HL-60 (cell line): Measurements from ENCODE around the gene PSMD8.

Experiments
- GABPA ChIP-seq: IDR thresholded peaks from 2 replicates; pipeline ENCODE4 v1.6.1; 2012; ENCODE audit warnings: low read depth
- POLR2AphosphoS5 ChIP-seq: IDR thresholded peaks from 2 replicates; pipeline ENCODE4 v1.6.1; 2012; ENCODE audit warnings: low read depth
- TF ChIP-seq, protein P1 (sequence below): IDR thresholded peaks from one replicate; pipeline ENCODE4 v1.5.1; 2011; ENCODE audit warnings: low read length, control low read depth, inconsistent platforms; ENCODE audit not compliant: insufficient read depth

DNA sequence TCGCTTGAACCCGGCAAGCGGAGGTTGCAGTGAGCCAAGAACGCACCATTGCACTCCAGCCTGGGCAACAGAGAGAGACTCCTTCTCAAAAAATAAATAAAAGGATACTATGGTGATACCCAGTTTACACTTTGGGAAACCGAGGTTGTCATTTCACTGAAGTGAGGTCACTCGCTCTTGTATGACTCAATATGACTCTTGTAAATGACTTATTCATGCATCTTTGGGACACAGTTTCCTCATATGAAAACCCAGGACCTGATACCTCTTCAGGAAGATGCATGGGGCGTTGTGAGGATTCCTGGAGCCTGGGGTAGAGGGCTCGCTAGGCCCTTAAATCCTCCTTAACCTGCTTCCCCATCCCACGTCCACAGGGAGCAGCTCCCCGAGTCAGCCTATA lies 4.5 kb downstream of the PSMD8 start:
- TF ChIP-seq, protein P1, sequence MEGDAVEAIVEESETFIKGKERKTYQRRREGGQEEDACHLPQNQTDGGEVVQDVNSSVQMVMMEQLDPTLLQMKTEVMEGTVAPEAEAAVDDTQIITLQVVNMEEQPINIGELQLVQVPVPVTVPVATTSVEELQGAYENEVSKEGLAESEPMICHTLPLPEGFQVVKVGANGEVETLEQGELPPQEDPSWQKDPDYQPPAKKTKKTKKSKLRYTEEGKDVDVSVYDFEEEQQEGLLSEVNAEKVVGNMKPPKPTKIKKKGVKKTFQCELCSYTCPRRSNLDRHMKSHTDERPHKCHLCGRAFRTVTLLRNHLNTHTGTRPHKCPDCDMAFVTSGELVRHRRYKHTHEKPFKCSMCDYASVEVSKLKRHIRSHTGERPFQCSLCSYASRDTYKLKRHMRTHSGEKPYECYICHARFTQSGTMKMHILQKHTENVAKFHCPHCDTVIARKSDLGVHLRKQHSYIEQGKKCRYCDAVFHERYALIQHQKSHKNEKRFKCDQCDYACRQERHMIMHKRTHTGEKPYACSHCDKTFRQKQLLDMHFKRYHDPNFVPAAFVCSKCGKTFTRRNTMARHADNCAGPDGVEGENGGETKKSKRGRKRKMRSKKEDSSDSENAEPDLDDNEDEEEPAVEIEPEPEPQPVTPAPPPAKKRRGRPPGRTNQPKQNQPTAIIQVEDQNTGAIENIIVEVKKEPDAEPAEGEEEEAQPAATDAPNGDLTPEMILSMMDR = no peak
- no peak for TF ChIP-seq GABPA
- no peak for TF ChIP-seq POLR2AphosphoS5
